HEK293 (cell line): Measurements from ENCODE around the gene TRAPPC12.

Experiments used
- CTCF ChIA-PET: fragments of 350-600 bp; formaldehyde crosslinking; extraction: SDS; loops from one replicate; lab custom pipeline; 2021; ENCODE audit warnings: antibody characterized with exemption; lab: Yijun Ruan, JAX
- POLR2A ChIA-PET: fragments of 300-600 bp; formaldehyde crosslinking; extraction: SDS; loops from one replicate; lab custom pipeline; 2020; ENCODE audit warnings: antibody characterized with exemption, inconsistent platforms; lab: Yijun Ruan, JAX
- H3K27ac ChIP-seq: fragments of 200-500 bp; sonication (Bioruptor generic); 2 replicates; pipeline ENCODE4 v1.5.1; 2014; ENCODE audit warnings: low read depth, low read length, control low read depth, inconsistent platforms; ENCODE audit errors: extremely low read depth
- H3K36me3 ChIP-seq, 2 experiments: fragments of 200-500 bp in 1 of 2; sonication (Bioruptor generic) in 1 of 2; 1 replicate in 1 of 2; 2 replicates in 1 of 2; pipeline ENCODE4 v1.5.1; 2014 to 2017; ENCODE audit warnings: inconsistent platforms in 2 of 2, low read length in 2 of 2; ENCODE audit not compliant: control insufficient read depth in 2 of 2, insufficient read depth in 1 of 2
- H3K4me1 ChIP-seq: fragments of 200-500 bp; sonication (Bioruptor generic); 2 replicates; pipeline ENCODE4 v1.5.1; 2014; ENCODE audit warnings: mild to moderate bottlenecking, low read length, inconsistent platforms; ENCODE audit not compliant: control insufficient read depth, insufficient read depth
- H3K4me3 ChIP-seq: 2 replicates; pipeline ENCODE4 v1.5.1; 2011; ENCODE audit warnings: low read depth, mild to moderate bottlenecking, control low read depth, low read length, moderate library complexity
- H3K9me3 ChIP-seq: fragments of 200-500 bp; sonication (Bioruptor generic); 2 replicates; pipeline ENCODE4 v1.5.1; 2014; ENCODE audit warnings: low read depth, low read length, inconsistent platforms; ENCODE audit not compliant: control insufficient read depth, insufficient read depth
- GLIS2 ChIP-seq: fragments of 450-650 bp; formaldehyde crosslinking; IDR thresholded peaks from 2 replicates; pipeline ENCODE4 v1.5.1; 2016; ENCODE audit warnings: missing biosample characterization, missing genetic modification characterization
- KLF16 ChIP-seq: fragments of 450-650 bp; formaldehyde crosslinking; IDR thresholded peaks from 2 replicates; pipeline ENCODE4 v1.5.1; 2017; ENCODE audit warnings: missing biosample characterization, missing genetic modification characterization
- KLF7 ChIP-seq: fragments of 450-650 bp; formaldehyde crosslinking; IDR thresholded peaks from 2 replicates; pipeline ENCODE4 v1.5.1; 2016; ENCODE audit warnings: missing biosample characterization, missing genetic modification characterization, borderline replicate concordance
- KLF9 ChIP-seq: fragments of 450-650 bp; formaldehyde crosslinking; IDR thresholded peaks from 2 replicates; pipeline ENCODE4 v1.5.1; 2016; ENCODE audit warnings: missing biosample characterization, missing genetic modification characterization, low read depth
- PATZ1 ChIP-seq: fragments of 450-650 bp; formaldehyde crosslinking; IDR thresholded peaks from 2 replicates; pipeline ENCODE4 v1.5.1; 2016; ENCODE audit warnings: missing biosample characterization, missing genetic modification characterization
- PBX3 ChIP-seq: sonication (generic); formaldehyde crosslinking; IDR thresholded peaks from 2 replicates; pipeline ENCODE4 v1.8.1; 2022; ENCODE audit warnings: mild to moderate bottlenecking, moderate library complexity, missing genetic modification reagents
- ZBTB26 ChIP-seq: fragments of 450-650 bp; formaldehyde crosslinking; optimal IDR thresholded peaks from 2 replicates; pipeline ENCODE3; 2016; ENCODE audit warnings: missing biosample characterization, mild to moderate bottlenecking, missing genetic modification characterization
- ZBTB6 ChIP-seq: fragments of 450-650 bp; formaldehyde crosslinking; IDR thresholded peaks from 2 replicates; pipeline ENCODE4 v1.5.1; 2017; ENCODE audit warnings: missing biosample characterization, missing genetic modification characterization
- ZBTB7A ChIP-seq: fragments of 450-650 bp; formaldehyde crosslinking; IDR thresholded peaks from 2 replicates; pipeline ENCODE4 v1.5.1; 2016; ENCODE audit warnings: low read depth, missing biosample characterization, missing genetic modification characterization
- ZNF138 ChIP-seq: fragments of 450-650 bp; formaldehyde crosslinking; IDR thresholded peaks from 2 replicates; pipeline ENCODE4 v1.5.1; 2016; ENCODE audit warnings: missing biosample characterization, missing genetic modification characterization, borderline replicate concordance
- ZNF16 ChIP-seq: fragments of 450-650 bp; formaldehyde crosslinking; IDR thresholded peaks from 2 replicates; pipeline ENCODE4 v1.5.1; 2016; ENCODE audit warnings: low read depth, missing biosample characterization, missing genetic modification characterization
- ZNF24 ChIP-seq: fragments of 450-650 bp; formaldehyde crosslinking; IDR thresholded peaks from 2 replicates; pipeline ENCODE4 v1.5.1; 2016; ENCODE audit warnings: missing biosample characterization, missing genetic modification characterization
- ZNF266 ChIP-seq: fragments of 450-650 bp; formaldehyde crosslinking; IDR thresholded peaks from 2 replicates; pipeline ENCODE4 v1.5.1; 2016; ENCODE audit warnings: missing biosample characterization, missing genetic modification characterization, low read depth
- ZNF280C ChIP-seq: fragments of 450-650 bp; formaldehyde crosslinking; IDR thresholded peaks from 2 replicates; pipeline ENCODE4 v1.5.1; 2016; ENCODE audit warnings: missing biosample characterization, missing genetic modification characterization
- ZNF292 ChIP-seq: fragments of 450-650 bp; formaldehyde crosslinking; IDR thresholded peaks from 2 replicates; pipeline ENCODE4 v1.5.1; 2016; ENCODE audit warnings: low read depth, missing biosample characterization, missing genetic modification characterization, borderline replicate concordance
- ZNF449 ChIP-seq: fragments of 450-650 bp; formaldehyde crosslinking; IDR thresholded peaks from 2 replicates; pipeline ENCODE4 v1.5.1; 2017; ENCODE audit warnings: missing biosample characterization, mild to moderate bottlenecking, missing genetic modification characterization, moderate library complexity
- ZNF488 ChIP-seq: fragments of 450-650 bp; formaldehyde crosslinking; IDR thresholded peaks from 2 replicates; pipeline ENCODE4 v1.5.1; 2016; ENCODE audit warnings: missing biosample characterization, missing genetic modification characterization
- ZNF514 ChIP-seq: fragments of 450-650 bp; formaldehyde crosslinking; IDR thresholded peaks from 2 replicates; pipeline ENCODE4 v1.5.1; 2016; ENCODE audit warnings: missing biosample characterization, missing genetic modification characterization
- ZNF600 ChIP-seq: fragments of 450-650 bp; formaldehyde crosslinking; IDR thresholded peaks from 2 replicates; pipeline ENCODE4 v1.5.1; 2016; ENCODE audit warnings: missing biosample characterization, missing genetic modification characterization
- ZNF621 ChIP-seq: fragments of 450-650 bp; formaldehyde crosslinking; IDR thresholded peaks from 2 replicates; pipeline ENCODE4 v1.5.1; 2017; ENCODE audit warnings: missing biosample characterization, missing genetic modification characterization
- ZNF792 ChIP-seq: fragments of 450-650 bp; formaldehyde crosslinking; IDR thresholded peaks from 2 replicates; pipeline ENCODE4 v1.5.1; 2016; ENCODE audit warnings: missing biosample characterization, missing genetic modification characterization
- ZSCAN30 ChIP-seq: fragments of 450-650 bp; IDR thresholded peaks from 2 replicates; pipeline ENCODE4 v1.5.1; 2018; ENCODE audit warnings: missing biosample characterization, mild to moderate bottlenecking, missing genetic modification characterization, moderate library complexity
- ZSCAN4 ChIP-seq: fragments of 450-650 bp; formaldehyde crosslinking; IDR thresholded peaks from 2 replicates; pipeline ENCODE4 v1.5.1; 2017; ENCODE audit warnings: missing biosample characterization, missing genetic modification characterization

TRAPPC12 gene

GRCh38 chr2:3377279-3377611 lies 2.2 kb upstream of the TRAPPC12 start (continued):
- TF ChIP-seq ZNF138 (tag by site-specific recombination) (no peak), ZNF488 (tag by site-specific recombination) (no peak), KLF7 (tag by site-specific recombination) (no peak), ZNF621 (tag by site-specific recombination) (no peak), PATZ1 (tag by site-specific recombination) (no peak), ZNF292 (tag by site-specific recombination) (no peak), ZNF514 (tag by site-specific recombination) (no peak)

- ChIA-PET POLR2A (interaction anchor here (0.8 to 1.4 kb wide), 6 partner anchors 19 to 181 kb away, joined by 3 to 5 read pairs (median 3); partner anchors contain the start of gene RNASEH1), CTCF (interaction anchor here (1.1 kb wide), 1 partner anchor 85 kb away, joined by 3 read pairs; no protein-coding TSS in a partner anchor)
- peaks cover 10% of the 10 kb centered on the region for H3K4me1 ChIP-seq
- H3K4me3 ChIP-seq, result peak within 1 kb of the TSS; percentile 92
- no peaks in the 10 kb centered on the region for H3K9me3 ChIP-seq
- H3K27ac ChIP-seq, result peak within 1 kb of the TSS; percentile 71
- H3K36me3 ChIP-seq, result peaks cover 7 to 21% of the 10 kb centered on the region in 2 experiments; a peak in 2 of 3 replicates
- TF ChIP-seq ZNF16 (tag by site-specific recombination) (no peak), ZNF600 (peak; percentile 84), ZNF449 (tag by site-specific recombination) (no peak), ZNF266 (tag by site-specific recombination) (no peak), ZNF792 (tag by site-specific recombination) (no peak), ZNF280C (tag by site-specific recombination) (no peak), KLF16 (tag by site-specific recombination) (peak; percentile 61; the same call in 1 of the 2 replicates), ZBTB7A (no peak), ZBTB26 (tag by site-specific recombination) (peak; percentile 79), ZBTB6 (tag by site-specific recombination) (no peak), KLF9 (tag by site-specific recombination) (peak; percentile 76; the same call in 1 of the 2 replicates), ZSCAN30 (tag by site-specific recombination) (no peak), ZNF292 (tag by site-specific recombination) (no peak), ZSCAN4 (tag by site-specific recombination) (no peak), GLIS2 (tag by site-specific recombination) (0 out of 2 replicates have a peak, but pooled peaks have one; percentile 28), ZNF24 (tag by site-specific recombination) (no peak), PBX3 (CRISPR knock-in tag) (no peak)
These were observed 1.7 kb upstream of the TRAPPC12 start, which contains the start of gene EIPR1 for GRCh38 chr2:3377612-3378432. EIPR1 (minus strand) TSS chr2:3377818; CDS start chr2:3377689, 129 bp downstream.
